ENCODE measurements around the gene MINDY3.

Gene MINDY3

DNA sequence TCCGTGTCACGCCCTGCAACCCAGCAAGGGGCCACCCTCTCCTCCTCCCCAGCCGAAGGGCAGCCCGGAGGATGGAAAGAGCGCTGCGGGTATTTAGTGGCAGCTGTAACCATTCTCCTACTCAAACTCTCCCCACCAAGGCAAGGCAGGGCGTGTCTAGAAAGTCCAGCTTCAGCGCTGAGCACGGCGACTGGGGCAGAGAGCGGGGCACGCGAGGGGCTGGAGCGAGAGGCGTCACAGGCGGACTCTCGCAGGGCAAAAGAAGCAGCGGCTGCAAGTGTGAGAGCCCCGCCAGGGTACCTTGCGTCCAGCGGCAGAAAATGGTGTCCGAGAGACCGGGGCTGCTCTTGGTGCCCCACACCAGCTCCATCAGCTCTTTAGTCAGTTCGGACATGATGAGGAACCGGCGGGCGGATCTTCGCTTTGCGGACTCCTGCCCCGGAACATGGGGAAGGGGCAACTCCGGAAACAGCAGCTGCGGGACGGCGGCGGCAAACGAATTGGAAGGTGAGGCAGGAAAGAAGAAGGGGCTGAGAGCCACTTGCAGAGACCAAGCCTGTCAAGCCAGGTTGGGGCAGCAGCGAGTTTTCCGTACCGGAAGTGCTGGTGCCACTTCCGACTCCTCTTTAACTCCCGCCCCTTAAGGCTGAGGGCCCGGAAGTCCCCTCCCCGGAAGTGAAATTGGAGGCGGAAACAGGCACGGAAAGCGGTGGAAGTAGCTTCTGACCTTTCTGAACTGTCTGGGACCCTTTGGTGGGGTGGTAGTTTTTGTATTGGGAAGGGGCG is at the start of gene MINDY3 (continued):
- TF ChIP-seq, protein P1, sequence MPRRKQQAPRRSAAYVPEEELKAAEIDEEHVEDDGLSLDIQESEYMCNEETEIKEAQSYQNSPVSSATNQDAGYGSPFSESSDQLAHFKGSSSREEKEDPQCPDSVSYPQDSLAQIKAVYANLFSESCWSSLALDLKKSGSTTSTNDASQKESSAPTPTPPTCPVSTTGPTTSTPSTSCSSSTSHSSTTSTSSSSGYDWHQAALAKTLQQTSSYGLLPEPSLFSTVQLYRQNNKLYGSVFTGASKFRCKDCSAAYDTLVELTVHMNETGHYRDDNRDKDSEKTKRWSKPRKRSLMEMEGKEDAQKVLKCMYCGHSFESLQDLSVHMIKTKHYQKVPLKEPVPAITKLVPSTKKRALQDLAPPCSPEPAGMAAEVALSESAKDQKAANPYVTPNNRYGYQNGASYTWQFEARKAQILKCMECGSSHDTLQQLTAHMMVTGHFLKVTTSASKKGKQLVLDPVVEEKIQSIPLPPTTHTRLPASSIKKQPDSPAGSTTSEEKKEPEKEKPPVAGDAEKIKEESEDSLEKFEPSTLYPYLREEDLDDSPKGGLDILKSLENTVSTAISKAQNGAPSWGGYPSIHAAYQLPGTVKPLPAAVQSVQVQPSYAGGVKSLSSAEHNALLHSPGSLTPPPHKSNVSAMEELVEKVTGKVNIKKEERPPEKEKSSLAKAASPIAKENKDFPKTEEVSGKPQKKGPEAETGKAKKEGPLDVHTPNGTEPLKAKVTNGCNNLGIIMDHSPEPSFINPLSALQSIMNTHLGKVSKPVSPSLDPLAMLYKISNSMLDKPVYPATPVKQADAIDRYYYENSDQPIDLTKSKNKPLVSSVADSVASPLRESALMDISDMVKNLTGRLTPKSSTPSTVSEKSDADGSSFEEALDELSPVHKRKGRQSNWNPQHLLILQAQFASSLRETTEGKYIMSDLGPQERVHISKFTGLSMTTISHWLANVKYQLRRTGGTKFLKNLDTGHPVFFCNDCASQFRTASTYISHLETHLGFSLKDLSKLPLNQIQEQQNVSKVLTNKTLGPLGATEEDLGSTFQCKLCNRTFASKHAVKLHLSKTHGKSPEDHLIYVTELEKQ (tag by site-specific recombination; IDR thresholded peaks at IDR 0.05; ENCODE audit: borderline replicate concordance) = no peak
- TF ChIP-seq HOXA7 (CRISPR knock-in tag; IDR thresholded peaks at IDR 0.05; ENCODE audit: borderline replicate concordance) (no peak), KLF10 (tag by site-specific recombination; IDR thresholded peaks at IDR 0.05) (peak; percentile 21; the same call in 1 of the 2 replicates), SP2 (tag by site-specific recombination; IDR thresholded peaks at IDR 0.05) (peak; percentile 94), ZNF48 (tag by site-specific recombination; IDR thresholded peaks at IDR 0.05) (no peak), ZNF391 (tag by site-specific recombination; IDR thresholded peaks at IDR 0.05; ENCODE audit: borderline replicate concordance, low read depth) (no peak), ZNF555 (tag by site-specific recombination; conservative IDR thresholded peaks at IDR 0.05) (no peak), ZNF24 (tag by site-specific recombination; IDR thresholded peaks at IDR 0.05) (no peak), ZNF600 (tag by site-specific recombination; IDR thresholded peaks at IDR 0.05) (peak; percentile 58), ZNF610 (tag by site-specific recombination; IDR thresholded peaks at IDR 0.05; ENCODE audit: borderline replicate concordance) (no peak), HOXC10 (CRISPR knock-in tag; IDR thresholded peaks at IDR 0.05) (no peak), ZNF529 (tag by site-specific recombination; IDR thresholded peaks at IDR 0.05; ENCODE audit: insufficient replicate concordance) (no peak), ZSCAN23 (tag by site-specific recombination; IDR thresholded peaks at IDR 0.05) (no peak), ZNF354C (tag by site-specific recombination; IDR thresholded peaks at IDR 0.05; ENCODE audit: borderline replicate concordance, low read depth) (no peak), ZNF426 (tag by site-specific recombination; IDR thresholded peaks at IDR 0.05) (no peak), ZBTB48 (tag by site-specific recombination; IDR thresholded peaks at IDR 0.05) (peak; percentile 74; the same call in 1 of the 2 replicates), ZNF274 (IDR thresholded peaks at IDR 0.05; ENCODE audit: low read length) (no peak), ZNF274 (tag by site-specific recombination; IDR thresholded peaks at IDR 0.05; ENCODE audit: borderline replicate concordance) (no peak), ZNF169 (tag by site-specific recombination; IDR thresholded peaks at IDR 0.05) (no peak), ZNF19 (tag by site-specific recombination; IDR thresholded peaks at IDR 0.05; ENCODE audit: low read depth) (no peak), TCF7L2 (IDR thresholded peaks at IDR 0.05; ENCODE audit: borderline replicate concordance, low read depth, low read length) (no peak), YY2 (tag by site-specific recombination; IDR thresholded peaks at IDR 0.05) (peak; percentile 20; the same call in 1 of the 2 replicates)
- TF ChIP-seq, protein P2, sequence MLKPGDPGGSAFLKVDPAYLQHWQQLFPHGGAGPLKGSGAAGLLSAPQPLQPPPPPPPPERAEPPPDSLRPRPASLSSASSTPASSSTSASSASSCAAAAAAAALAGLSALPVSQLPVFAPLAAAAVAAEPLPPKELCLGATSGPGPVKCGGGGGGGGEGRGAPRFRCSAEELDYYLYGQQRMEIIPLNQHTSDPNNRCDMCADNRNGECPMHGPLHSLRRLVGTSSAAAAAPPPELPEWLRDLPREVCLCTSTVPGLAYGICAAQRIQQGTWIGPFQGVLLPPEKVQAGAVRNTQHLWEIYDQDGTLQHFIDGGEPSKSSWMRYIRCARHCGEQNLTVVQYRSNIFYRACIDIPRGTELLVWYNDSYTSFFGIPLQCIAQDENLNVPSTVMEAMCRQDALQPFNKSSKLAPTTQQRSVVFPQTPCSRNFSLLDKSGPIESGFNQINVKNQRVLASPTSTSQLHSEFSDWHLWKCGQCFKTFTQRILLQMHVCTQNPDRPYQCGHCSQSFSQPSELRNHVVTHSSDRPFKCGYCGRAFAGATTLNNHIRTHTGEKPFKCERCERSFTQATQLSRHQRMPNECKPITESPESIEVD (tag by site-specific recombination; IDR thresholded peaks at IDR 0.05) = no peak
- TF ChIP-seq, protein P3, sequence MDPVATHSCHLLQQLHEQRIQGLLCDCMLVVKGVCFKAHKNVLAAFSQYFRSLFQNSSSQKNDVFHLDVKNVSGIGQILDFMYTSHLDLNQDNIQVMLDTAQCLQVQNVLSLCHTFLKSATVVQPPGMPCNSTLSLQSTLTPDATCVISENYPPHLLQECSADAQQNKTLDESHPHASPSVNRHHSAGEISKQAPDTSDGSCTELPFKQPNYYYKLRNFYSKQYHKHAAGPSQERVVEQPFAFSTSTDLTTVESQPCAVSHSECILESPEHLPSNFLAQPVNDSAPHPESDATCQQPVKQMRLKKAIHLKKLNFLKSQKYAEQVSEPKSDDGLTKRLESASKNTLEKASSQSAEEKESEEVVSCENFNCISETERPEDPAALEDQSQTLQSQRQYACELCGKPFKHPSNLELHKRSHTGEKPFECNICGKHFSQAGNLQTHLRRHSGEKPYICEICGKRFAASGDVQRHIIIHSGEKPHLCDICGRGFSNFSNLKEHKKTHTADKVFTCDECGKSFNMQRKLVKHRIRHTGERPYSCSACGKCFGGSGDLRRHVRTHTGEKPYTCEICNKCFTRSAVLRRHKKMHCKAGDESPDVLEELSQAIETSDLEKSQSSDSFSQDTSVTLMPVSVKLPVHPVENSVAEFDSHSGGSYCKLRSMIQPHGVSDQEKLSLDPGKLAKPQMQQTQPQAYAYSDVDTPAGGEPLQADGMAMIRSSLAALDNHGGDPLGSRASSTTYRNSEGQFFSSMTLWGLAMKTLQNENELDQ (tag by site-specific recombination; IDR thresholded peaks at IDR 0.05; ENCODE audit: low read depth) = no peak
- TF ChIP-seq, protein P4, sequence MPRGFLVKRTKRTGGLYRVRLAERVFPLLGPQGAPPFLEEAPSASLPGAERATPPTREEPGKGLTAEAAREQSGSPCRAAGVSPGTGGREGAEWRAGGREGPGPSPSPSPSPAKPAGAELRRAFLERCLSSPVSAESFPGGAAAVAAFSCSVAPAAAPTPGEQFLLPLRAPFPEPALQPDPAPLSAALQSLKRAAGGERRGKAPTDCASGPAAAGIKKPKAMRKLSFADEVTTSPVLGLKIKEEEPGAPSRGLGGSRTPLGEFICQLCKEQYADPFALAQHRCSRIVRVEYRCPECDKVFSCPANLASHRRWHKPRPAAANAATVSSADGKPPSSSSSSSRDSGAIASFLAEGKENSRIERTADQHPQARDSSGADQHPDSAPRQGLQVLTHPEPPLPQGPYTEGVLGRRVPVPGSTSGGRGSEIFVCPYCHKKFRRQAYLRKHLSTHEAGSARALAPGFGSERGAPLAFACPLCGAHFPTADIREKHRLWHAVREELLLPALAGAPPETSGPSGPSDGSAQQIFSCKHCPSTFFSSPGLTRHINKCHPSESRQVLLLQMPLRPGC (tag by site-specific recombination; IDR thresholded peaks at IDR 0.05) = no peak
- TF ChIP-seq, protein P5, sequence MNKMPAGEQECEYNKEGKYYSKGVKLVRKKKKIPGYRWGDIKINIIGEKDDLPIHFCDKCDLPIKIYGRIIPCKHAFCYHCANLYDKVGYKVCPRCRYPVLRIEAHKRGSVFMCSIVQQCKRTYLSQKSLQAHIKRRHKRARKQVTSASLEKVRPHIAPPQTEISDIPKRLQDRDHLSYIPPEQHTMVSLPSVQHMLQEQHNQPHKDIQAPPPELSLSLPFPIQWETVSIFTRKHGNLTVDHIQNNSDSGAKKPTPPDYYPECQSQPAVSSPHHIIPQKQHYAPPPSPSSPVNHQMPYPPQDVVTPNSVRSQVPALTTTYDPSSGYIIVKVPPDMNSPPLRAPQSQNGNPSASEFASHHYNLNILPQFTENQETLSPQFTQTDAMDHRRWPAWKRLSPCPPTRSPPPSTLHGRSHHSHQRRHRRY (tag by site-specific recombination; IDR thresholded peaks at IDR 0.05) = no peak
- TF ChIP-seq, protein P6, sequence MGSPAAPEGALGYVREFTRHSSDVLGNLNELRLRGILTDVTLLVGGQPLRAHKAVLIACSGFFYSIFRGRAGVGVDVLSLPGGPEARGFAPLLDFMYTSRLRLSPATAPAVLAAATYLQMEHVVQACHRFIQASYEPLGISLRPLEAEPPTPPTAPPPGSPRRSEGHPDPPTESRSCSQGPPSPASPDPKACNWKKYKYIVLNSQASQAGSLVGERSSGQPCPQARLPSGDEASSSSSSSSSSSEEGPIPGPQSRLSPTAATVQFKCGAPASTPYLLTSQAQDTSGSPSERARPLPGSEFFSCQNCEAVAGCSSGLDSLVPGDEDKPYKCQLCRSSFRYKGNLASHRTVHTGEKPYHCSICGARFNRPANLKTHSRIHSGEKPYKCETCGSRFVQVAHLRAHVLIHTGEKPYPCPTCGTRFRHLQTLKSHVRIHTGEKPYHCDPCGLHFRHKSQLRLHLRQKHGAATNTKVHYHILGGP (tag by site-specific recombination; IDR thresholded peaks at IDR 0.05) = no peak

Measured in HEK293 (cell line).